GM12878 (cell line): ENCODE data around the gene ZC3H10. TPM values are rescaled to one million over a fixed set of nuclear protein-coding genes. Genes with fewer than 3 reads are reported as not detected.

Experiments used
- ASH2L ChIP-seq: fragments of 300-600, 200-600 bp; sonication (generic); IDR thresholded peaks from 2 replicates; pipeline ENCODE4 v1.6.1; 2017; ENCODE audit warnings: low read depth, mild to moderate bottlenecking, borderline replicate concordance
- BCLAF1 ChIP-seq: fragments of 450-650 bp; IDR thresholded peaks from 2 replicates; pipeline ENCODE4 v1.6.1; 2017; ENCODE audit warnings: antibody characterized with exemption, mild to moderate bottlenecking, moderate library complexity
- CBX3 ChIP-seq: fragments of 200-600 bp; sonication (generic); IDR thresholded peaks from 2 replicates; pipeline ENCODE4 v1.6.1; 2016; ENCODE audit warnings: low read depth, borderline replicate concordance
- CREM ChIP-seq: IDR thresholded peaks from 2 replicates; pipeline ENCODE4 v1.6.1; 2014; ENCODE audit warnings: antibody characterized with exemption, low read depth
- E2F4 ChIP-seq: IDR thresholded peaks from 2 replicates; pipeline ENCODE4 v1.6.1; 2012; ENCODE audit warnings: low read depth, low read length, improper control_type of control experiment
- E4F1 ChIP-seq: fragments of 450-650 bp; IDR thresholded peaks from 2 replicates; pipeline ENCODE4 v1.6.1; 2018; ENCODE audit warnings: borderline replicate concordance, mild to moderate bottlenecking; ENCODE audit not compliant: partially characterized antibody
- ESRRA ChIP-seq: IDR thresholded peaks from 2 replicates; pipeline ENCODE4 v1.6.1; 2012; ENCODE audit warnings: mild to moderate bottlenecking, low read length, improper control_type of control experiment
- ETV6 ChIP-seq, 2 experiments: fragments of 450-650 bp in 1 of 2; IDR thresholded peaks in 1 of 2; conservative IDR thresholded peaks in 1 of 2; 2 replicates each; pipeline ENCODE4 v1.6.1; 2014; ENCODE audit warnings: antibody characterized with exemption in 1 of 2, borderline replicate concordance in 1 of 2, low read depth in 1 of 2, mild to moderate bottlenecking in 1 of 2, moderate library complexity in 1 of 2
- FOXM1 ChIP-seq: IDR thresholded peaks from 2 replicates; pipeline ENCODE4 v1.6.1; 2012; ENCODE audit warnings: low read depth, mild to moderate bottlenecking, inconsistent platforms, low read length, moderate library complexity
- HDGF ChIP-seq: fragments of 450-650 bp; IDR thresholded peaks from 2 replicates; pipeline ENCODE4 v1.6.1; 2016; ENCODE audit warnings: antibody characterized with exemption
- JUNB ChIP-seq: IDR thresholded peaks from 2 replicates; pipeline ENCODE4 v1.6.1; 2016; ENCODE audit warnings: antibody characterized with exemption, mild to moderate bottlenecking
- PBX3 ChIP-seq: IDR thresholded peaks from 2 replicates; pipeline ENCODE4 v1.6.1; 2011; ENCODE audit warnings: mild to moderate bottlenecking, low read depth, low read length, moderate library complexity; ENCODE audit not compliant: insufficient replicate concordance
- PML ChIP-seq: IDR thresholded peaks from 2 replicates; pipeline ENCODE4 v1.6.1; 2012; ENCODE audit warnings: low read length, inconsistent platforms
- RAD21 ChIP-seq: IDR thresholded peaks from 2 replicates; pipeline ENCODE4 v1.6.1; 2011; ENCODE audit warnings: mild to moderate bottlenecking, low read depth, low read length, moderate library complexity; ENCODE audit not compliant: insufficient read depth
- RFX5 ChIP-seq: IDR thresholded peaks from 2 replicates; pipeline ENCODE4 v1.6.1; 2011; ENCODE audit warnings: low read depth, low read length, improper control_type of control experiment
- SIN3A ChIP-seq: IDR thresholded peaks from 2 replicates; pipeline ENCODE4 v1.6.1; 2012; ENCODE audit warnings: low read depth, low read length, improper control_type of control experiment
- SREBF2 ChIP-seq: IDR thresholded peaks from 2 replicates; pipeline ENCODE4 v1.6.1; 2012; ENCODE audit warnings: mild to moderate bottlenecking, low read length
- TARDBP ChIP-seq: IDR thresholded peaks from 2 replicates; pipeline ENCODE4 v1.6.1; 2016; ENCODE audit warnings: borderline replicate concordance
- TCF7 ChIP-seq: IDR thresholded peaks from 2 replicates; pipeline ENCODE4 v1.6.1; 2014; ENCODE audit warnings: antibody characterized with exemption, borderline replicate concordance
- ZBED1 ChIP-seq: IDR thresholded peaks from 2 replicates; pipeline ENCODE4 v1.6.1; 2016; ENCODE audit warnings: borderline replicate concordance
- ZNF24 ChIP-seq: fragments of 450-650 bp; IDR thresholded peaks from 2 replicates; pipeline ENCODE4 v1.6.1; 2017; ENCODE audit warnings: antibody characterized with exemption, mild to moderate bottlenecking
- polyA plus RNA-seq, 11 experiments: library from polyadenylated mRNA; depleted of rRNA in 4 of 11; unstranded in 6 of 11; stranded (reverse) in 5 of 11; fragments of >200 nt; fragmentation: Nextera tagmentation in 4 of 11; fragmentation: Illumina TruSeq in 1 of 11; extraction: Ambion mirVana in 4 of 11; extraction: Trizol in 1 of 11; gene quantifications; 1 replicate in 1 of 11; 2 replicates in 10 of 11; pipeline versions ENCODE4 v1.2.1 to v1.2.3, GENCODE V29; 2011 to 2016; ENCODE audit warnings: inconsistent platforms in 2 of 11, missing spikeins in 2 of 11, low read depth in 1 of 11
- total RNA-seq, 4 experiments: library from RNA; depleted of rRNA in 3 of 4; stranded (reverse); fragments of >200 nt in 3 of 4; fragmentation: Illumina TruSeq in 1 of 4; extraction: Trizol in 1 of 4; gene quantifications; 2 replicates each; pipeline versions ENCODE4 v1.2.1 to v1.2.3, GENCODE V29; 2013 to 2021

ZC3H10 gene
- total and polyA plus RNA-seq, 10 of the 15 experiments (the other 5 are each of a cell fraction or from before 2014, with no cell fraction given) = 0.56 to 6.4 (median 3.7) TPM

GRCh38 chr12:56104109-56104814 is 13.8 kb upstream of the ZC3H10 start, which contains the start of gene PA2G4 (continued):
- TF ChIP-seq BCLAF1 = no peak
- TF ChIP-seq E4F1 = no peak
- no peak for TF ChIP-seq TCF7
- 0 out of 2 replicates have a peak, but pooled peaks have one; percentile 25 for TF ChIP-seq ASH2L
- peak; percentile 53; the same call in 1 of the 2 replicates for TF ChIP-seq SIN3A
- TF ChIP-seq ZNF24 = no peak
- peak; percentile 80; the same call in 1 of the 2 replicates for TF ChIP-seq TARDBP
- no peak for TF ChIP-seq SREBF2
- peak in 1 of 2 experiments; percentile 77; a peak in 2 of 4 replicates for TF ChIP-seq ETV6 (conservative IDR thresholded peaks at IDR 0.05 in 1 of 2, IDR thresholded peaks at IDR 0.05 in 1 of 2; ENCODE audit: borderline replicate concordance in 1 of 2, low read depth in 1 of 2)
- peak; percentile 28; the same call in 1 of the 2 replicates for TF ChIP-seq ESRRA
- no peak for TF ChIP-seq CBX3
- TF ChIP-seq JUNB = no peak
- TF ChIP-seq HDGF = peak; percentile 98
- TF ChIP-seq RAD21 = no peak
- no peak for TF ChIP-seq E2F4
- TF ChIP-seq PBX3 = no peak
- peak; percentile 85; the same call in 1 of the 2 replicates for TF ChIP-seq PML
- peak; percentile 81 for TF ChIP-seq CREM
- TF ChIP-seq ZBED1 = no peak
- TF ChIP-seq FOXM1 = no peak
- peak; percentile 34; the same call in 1 of the 2 replicates for TF ChIP-seq RFX5
